ENCODE measurements around the gene PGLYRP3. TPM values are rescaled to one million over a fixed set of nuclear protein-coding genes. Genes with fewer than 3 reads are reported as not detected.

The PGLYRP3 gene
- total and polyA plus RNA-seq, 2 of the 8 experiments (the other 6 are each of a cell fraction or from before 2014, with no cell fraction given): not detected

GRCh38 chr1:153272186-153272585 is 40.6 kb downstream of the PGLYRP3 start:
- Histone ChIP-seq H3K4me2 (ENCODE audit: insufficient read depth in 1 of 2, low read depth in 2 of 2, low read length in 2 of 2) (no peak overlapping the region), H4K20me1 (replicated peaks in 1 of 2; ENCODE audit: control insufficient read depth in 1 of 2, insufficient read depth in 2 of 2, low read length in 2 of 2) (no peaks in the 10 kb centered on the region), H3K23ac (ENCODE audit: insufficient read length) (no peak overlapping the region), H3K27ac (ENCODE audit: low read depth, low read length) (no peak overlapping the region), H3K14ac (ENCODE audit: insufficient read length) (no peak overlapping the region), H3K79me1 (ENCODE audit: low read depth, low read length) (no peaks in the 10 kb centered on the region), H3K18ac (ENCODE audit: extremely low read depth, low read length) (no peak overlapping the region), H4K91ac (replicated peaks; ENCODE audit: insufficient read length, low read length) (no peak overlapping the region), H2AFZ (ENCODE audit: low read length) (no peak overlapping the region), H3K9ac (replicated peaks in 1 of 4; ENCODE audit: extremely low read depth in 1 of 4, low read depth in 3 of 4, low read length in 3 of 4) (no peak overlapping the region), H3K23me2 (ENCODE audit: low read depth, low read length) (no peaks in the 10 kb centered on the region), H3K4ac (replicated peaks; ENCODE audit: insufficient read length, low read depth, low read length) (no peak overlapping the region), H2BK12ac (ENCODE audit: low read depth, low read length) (no peak overlapping the region), H3K79me2 (ENCODE audit: control insufficient read depth in 1 of 2, insufficient read depth in 2 of 2, low read length in 2 of 2) (no peaks in the 10 kb centered on the region), H4K8ac (ENCODE audit: extremely low read depth, insufficient read depth, low read length) (peak overlapping the region; percentile 4; the same call in 1 of the 2 replicates), H3K36me3 (ENCODE audit: control insufficient read depth in 2 of 4, insufficient read depth in 4 of 4, low read length in 3 of 4) (no peaks in the 10 kb centered on the region), H3K9me3 (ENCODE audit: insufficient read depth in 2 of 2, low read depth in 1 of 2, low read length in 1 of 2) (no peaks in the 10 kb centered on the region), H3K56ac (replicated peaks; ENCODE audit: insufficient read length, low read depth, low read length) (no peak overlapping the region), H3K4me3 (ENCODE audit: extremely low read depth in 1 of 4, insufficient read depth in 2 of 4, low read depth in 3 of 4, low read length in 4 of 4) (no peak overlapping the region), H2BK15ac (ENCODE audit: low read length) (no peak overlapping the region), H2AK5ac (ENCODE audit: low read depth, low read length) (no peak overlapping the region), H2BK20ac (ENCODE audit: low read length) (no peak overlapping the region), H2BK120ac (replicated peaks; ENCODE audit: low read depth, low read length) (no peak overlapping the region), H3K27me3 (replicated peaks in 1 of 4; ENCODE audit: control insufficient read depth in 3 of 4, extremely low read depth in 1 of 4, insufficient read depth in 3 of 4, low read length in 3 of 4) (no peaks in the 10 kb centered on the region; a peak in 1 of 7 replicates), H2BK5ac (ENCODE audit: low read depth, low read length) (peak overlapping the region; percentile 44; the same call in 1 of the 2 replicates), H3K4me1 (replicated peaks in 1 of 4; ENCODE audit: control insufficient read depth in 3 of 4, insufficient read depth in 4 of 4, low read length in 3 of 4) (no peaks in the 10 kb centered on the region), H4K5ac (ENCODE audit: insufficient read length, low read depth, low read length) (no peak overlapping the region)
- WGBS, 2 experiments (ENCODE audit: extremely low coverage in 1 of 2, insufficient coverage in 1 of 2, insufficient read length in 1 of 2, insufficient replicate concordance in 2 of 2, low coverage in 1 of 2, low lambda C conversion rate in 2 of 2, missing lambda C conversion rate in 1 of 2): 89% methylated on average over 1 of the region's 1 CpG; no CpG with 5 or more reads in 1 of the 2 experiments
- DNase-seq (ENCODE audit: low read depth in 1 of 2, low spot score in 2 of 2): no peak
- TF ChIP-seq TAF1 (IDR thresholded peaks at IDR 0.05; ENCODE audit: low read depth, low read length): no peak
- TF ChIP-seq GTF2F1 (IDR thresholded peaks at IDR 0.05; ENCODE audit: borderline replicate concordance, low read depth, low read length): no peak
- no peak for TF ChIP-seq ATF3 (IDR thresholded peaks at IDR 0.05; ENCODE audit: insufficient read depth, low read depth, low read length)
- no peak for TF ChIP-seq POLR2AphosphoS5 (IDR thresholded peaks at IDR 0.05; ENCODE audit: low read depth, low read length)
- no peak for TF ChIP-seq NRF1 (IDR thresholded peaks at IDR 0.05; ENCODE audit: low read depth, low read length)
- no peak for TF ChIP-seq CEBPB (IDR thresholded peaks at IDR 0.05; ENCODE audit: low read depth, low read length)
- no peak for TF ChIP-seq ZNF274 (IDR thresholded peaks at IDR 0.05; ENCODE audit: borderline replicate concordance, extremely low read depth, low read length)
- TF ChIP-seq TAF7 (optimal IDR thresholded peaks at IDR 0.05; ENCODE audit: borderline replicate concordance, low read depth, low read length): no peak
- TF ChIP-seq SP4 (IDR thresholded peaks at IDR 0.05; ENCODE audit: low read length): no peak
- no peak for TF ChIP-seq BCL11A (IDR thresholded peaks at IDR 0.05; ENCODE audit: low read depth in 2 of 2, low read length in 2 of 2)
- TF ChIP-seq E2F6 (IDR thresholded peaks at IDR 0.05): no peak
- ChIA-PET CTCF (ENCODE audit: partially characterized antibody) (interaction anchor here (0.6 kb wide), 1 partner anchor 31 kb away, joined by 3 read pairs; no protein-coding TSS in a partner anchor), POLR2A (ENCODE audit: partially characterized antibody) (no interaction called here)
- no peak for FAIRE-seq

Measured in H1 (cell line).